Measurements from ENCODE around the gene WNT9B.

The WNT9B gene

GRCh38 chr17:46851029-46851741 lies at the start of gene WNT9B:
WNT9B (plus strand) TSS chr17:46851583; CDS start chr17:46851639, 56 bp downstream.
- H3K27ac Mint-ChIP-seq, result no peak within 1 kb of the TSS
- peaks cover 84% of the 10 kb centered on the region for H3K27me3 Mint-ChIP-seq (ENCODE audit: low read depth)
- H3K9me3 Mint-ChIP-seq, result no peaks in the 10 kb centered on the region
- peak within 1 kb of the TSS; percentile 40 for H3K4me3 Mint-ChIP-seq
- H3K36me3 Mint-ChIP-seq (ENCODE audit: low read depth), result no peaks in the 10 kb centered on the region
- H3K4me1 Mint-ChIP-seq (ENCODE audit: low read depth), result no peaks in the 10 kb centered on the region

- Mint-ChIP-seq H3K4me1 (ENCODE audit: low read depth) (no peaks in the 10 kb centered on the region), H3K36me3 (ENCODE audit: low read depth) (no peaks in the 10 kb centered on the region), H3K4me3 (no peak overlapping the region), H3K27ac (no peak overlapping the region), H3K9me3 (no peaks in the 10 kb centered on the region), H3K27me3 (ENCODE audit: low read depth) (peaks cover 4% of the 10 kb centered on the region)
Observed at GRCh38 chr17:46802800-46803199, 48.6 kb upstream of the WNT9B start.

- no peaks in the 10 kb centered on the region for H3K36me3 Mint-ChIP-seq (ENCODE audit: low read depth)
- H3K4me3 Mint-ChIP-seq, result no peak overlapping the region
- H3K4me1 Mint-ChIP-seq (ENCODE audit: low read depth), result no peaks in the 10 kb centered on the region
- no peak overlapping the region for H3K27ac Mint-ChIP-seq
- H3K27me3 Mint-ChIP-seq (ENCODE audit: low read depth), result peaks cover 4% of the 10 kb centered on the region
- H3K9me3 Mint-ChIP-seq, result no peaks in the 10 kb centered on the region
Observed at GRCh38 chr17:46803544-46803943, 47.8 kb upstream of the WNT9B start.

- Mint-ChIP-seq H3K27ac (no peak overlapping the region), H3K36me3 (ENCODE audit: low read depth) (no peaks in the 10 kb centered on the region), H3K4me3 (no peak overlapping the region), H3K27me3 (ENCODE audit: low read depth) (peaks cover 4% of the 10 kb centered on the region), H3K4me1 (ENCODE audit: low read depth) (no peaks in the 10 kb centered on the region), H3K9me3 (no peaks in the 10 kb centered on the region)
Observed at GRCh38 chr17:46805771-46806170, 45.6 kb upstream of the WNT9B start.

- peaks cover 23% of the 10 kb centered on the region for H3K27me3 Mint-ChIP-seq (ENCODE audit: low read depth)
- no peak overlapping the region for H3K27ac Mint-ChIP-seq
- H3K4me3 Mint-ChIP-seq, result no peak overlapping the region
- H3K4me1 Mint-ChIP-seq (ENCODE audit: low read depth), result no peaks in the 10 kb centered on the region
- no peaks in the 10 kb centered on the region for H3K36me3 Mint-ChIP-seq (ENCODE audit: low read depth)
- no peaks in the 10 kb centered on the region for H3K9me3 Mint-ChIP-seq
Observed at GRCh38 chr17:46809110-46809571, 42.2 kb upstream of the WNT9B start.

GRCh38 chr17:46810837-46811236 lies 40.5 kb upstream of the WNT9B start:
- H3K36me3 Mint-ChIP-seq (ENCODE audit: low read depth), result no peaks in the 10 kb centered on the region
- no peaks in the 10 kb centered on the region for H3K4me1 Mint-ChIP-seq (ENCODE audit: low read depth)
- no peaks in the 10 kb centered on the region for H3K9me3 Mint-ChIP-seq
- H3K27ac Mint-ChIP-seq, result no peak overlapping the region
- no peak overlapping the region for H3K4me3 Mint-ChIP-seq
- peaks cover 28% of the 10 kb centered on the region for H3K27me3 Mint-ChIP-seq (ENCODE audit: low read depth)

GRCh38 chr17:46811978-46812583 lies 39.3 kb upstream of the WNT9B start:
- no peaks in the 10 kb centered on the region for H3K9me3 Mint-ChIP-seq
- no peaks in the 10 kb centered on the region for H3K4me1 Mint-ChIP-seq (ENCODE audit: low read depth)
- no peaks in the 10 kb centered on the region for H3K36me3 Mint-ChIP-seq (ENCODE audit: low read depth)
- no peak overlapping the region for H3K27ac Mint-ChIP-seq
- H3K4me3 Mint-ChIP-seq, result no peak overlapping the region
- peaks cover 41% of the 10 kb centered on the region for H3K27me3 Mint-ChIP-seq (ENCODE audit: low read depth)

GRCh38 chr17:46812624-46813318 lies 38.6 kb upstream of the WNT9B start:
- H3K4me1 Mint-ChIP-seq (ENCODE audit: low read depth), result peaks cover 3% of the 10 kb centered on the region
- no peaks in the 10 kb centered on the region for H3K36me3 Mint-ChIP-seq (ENCODE audit: low read depth)
- H3K27ac Mint-ChIP-seq, result no peak overlapping the region
- peaks cover 44% of the 10 kb centered on the region for H3K27me3 Mint-ChIP-seq (ENCODE audit: low read depth)
- no peak overlapping the region for H3K4me3 Mint-ChIP-seq
- no peaks in the 10 kb centered on the region for H3K9me3 Mint-ChIP-seq

GRCh38 chr17:46813920-46814319 lies 37.5 kb upstream of the WNT9B start:
- Mint-ChIP-seq H3K4me3 (no peak overlapping the region), H3K4me1 (ENCODE audit: low read depth) (peaks cover 7% of the 10 kb centered on the region), H3K27ac (no peak overlapping the region), H3K27me3 (ENCODE audit: low read depth) (peaks cover 55% of the 10 kb centered on the region), H3K36me3 (ENCODE audit: low read depth) (no peaks in the 10 kb centered on the region), H3K9me3 (no peaks in the 10 kb centered on the region)

- Mint-ChIP-seq H3K4me1 (ENCODE audit: low read depth) (peaks cover 7% of the 10 kb centered on the region), H3K9me3 (no peaks in the 10 kb centered on the region), H3K27me3 (ENCODE audit: low read depth) (peaks cover 60% of the 10 kb centered on the region), H3K36me3 (ENCODE audit: low read depth) (no peaks in the 10 kb centered on the region), H3K4me3 (no peak overlapping the region), H3K27ac (no peak overlapping the region)
Observed at GRCh38 chr17:46814446-46814845, 36.9 kb upstream of the WNT9B start.

GRCh38 chr17:46815474-46816353 lies 35.7 kb upstream of the WNT9B start:
- Mint-ChIP-seq H3K27ac (no peak overlapping the region), H3K27me3 (ENCODE audit: low read depth) (peaks cover 73% of the 10 kb centered on the region), H3K4me1 (ENCODE audit: low read depth) (peaks cover 9% of the 10 kb centered on the region), H3K4me3 (no peak overlapping the region), H3K9me3 (no peaks in the 10 kb centered on the region), H3K36me3 (ENCODE audit: low read depth) (no peaks in the 10 kb centered on the region)

- peaks cover 88% of the 10 kb centered on the region for H3K27me3 Mint-ChIP-seq (ENCODE audit: low read depth)
- H3K27ac Mint-ChIP-seq, result no peak overlapping the region
Observed at GRCh38 chr17:46817151-46817900, 34.1 kb upstream of the WNT9B start.

GRCh38 chr17:46817901-46818209 lies 33.5 kb upstream of the WNT9B start:
- no peaks in the 10 kb centered on the region for H3K36me3 Mint-ChIP-seq (ENCODE audit: low read depth)
- H3K4me1 Mint-ChIP-seq (ENCODE audit: low read depth), result peaks cover 11% of the 10 kb centered on the region
- peak overlapping the region; percentile 65 for H3K4me3 Mint-ChIP-seq
- H3K27ac Mint-ChIP-seq, result no peak overlapping the region
- H3K9me3 Mint-ChIP-seq, result no peaks in the 10 kb centered on the region
- H3K27me3 Mint-ChIP-seq (ENCODE audit: low read depth), result peaks cover 83% of the 10 kb centered on the region

More at GRCh38 chr17:46817151-46817900, 34.1 kb upstream of the WNT9B start:
- peaks cover 11% of the 10 kb centered on the region for H3K4me1 Mint-ChIP-seq (ENCODE audit: low read depth)
- no peaks in the 10 kb centered on the region for H3K9me3 Mint-ChIP-seq
- peak overlapping the region; percentile 65 for H3K4me3 Mint-ChIP-seq
- H3K36me3 Mint-ChIP-seq (ENCODE audit: low read depth), result no peaks in the 10 kb centered on the region
